Dermis microvascular lymphatic vessel endothelial cell (primary cell): ENCODE measurements around the gene HDHD3. TPM values are rescaled to one million over a fixed set of nuclear protein-coding genes. Genes with fewer than 3 reads are reported as not detected.
"Not testable (repeated sequence)": the region's sequence is repeated elsewhere in the genome, so short reads cannot be mapped to it uniquely, and the experiment has no call there.

ENCODE experiments used
- DNase-seq, 2 donors: peaks; one replicate each; pipeline versions ENCODE4 v3.0.0 to v3.0.0-alpha.2; 2010; ENCODE audit warnings: low read depth in 2 of 2
- total RNA-seq: library from RNA; depleted of rRNA; stranded (reverse); fragments of >200 nt; gene quantifications from 2 replicates; pipeline ENCODE4 v1.2.1, GENCODE V29; 2014

Gene HDHD3
- total RNA-seq, 1 donor from 2014 or later, result 4.5 TPM

- DNase-seq, result no peak
Measured at GRCh38 chr9:113389451-113389850, 12.7 kb upstream of the HDHD3 start.

GRCh38 chr9:113388833-113389232, 12.0 kb upstream of the HDHD3 start:
- DNase-seq, result no peak

- no peak for DNase-seq
Measured at GRCh38 chr9:113387560-113388230, 10.9 kb upstream of the HDHD3 start.

- no peak for DNase-seq
Measured at GRCh38 chr9:113386571-113387393, 10.0 kb upstream of the HDHD3 start.

- no peak for DNase-seq
Measured at GRCh38 chr9:113381909-113382411, 5.2 kb upstream of the HDHD3 start.

- not testable (repeated sequence) for DNase-seq
Measured at GRCh38 chr9:113381441-113381840, 4.7 kb upstream of the HDHD3 start.

- DNase-seq, result no peak
Measured at GRCh38 chr9:113380869-113381378, 4.1 kb upstream of the HDHD3 start.

- DNase-seq, result not testable (repeated sequence)
Measured at GRCh38 chr9:113379829-113380210, 3.0 kb upstream of the HDHD3 start.

GRCh38 chr9:113379094-113379828, 2.5 kb upstream of the HDHD3 start:
- DNase-seq, result not testable (repeated sequence)

GRCh38 chr9:113375057-113376023, 1.4 kb downstream of the HDHD3 start:
- no peak for DNase-seq

- no peak for DNase-seq
Measured at GRCh38 chr9:113373676-113374392, 3.0 kb downstream of the HDHD3 start.

GRCh38 chr9:113373256-113373655, 3.5 kb downstream of the HDHD3 start:
- no peak for DNase-seq

GRCh38 chr9:113372059-113372458, 4.7 kb downstream of the HDHD3 start:
- DNase-seq, result no peak

GRCh38 chr9:113370806-113371325, 5.9 kb downstream of the HDHD3 start:
- no peak for DNase-seq

GRCh38 chr9:113369855-113370140, 7.0 kb downstream of the HDHD3 start:
- DNase-seq, result no peak

- DNase-seq, result no peak
Measured at GRCh38 chr9:113368982-113369854, 7.6 kb downstream of the HDHD3 start.

- no peak for DNase-seq
Measured at GRCh38 chr9:113368348-113368981, 8.3 kb downstream of the HDHD3 start.

GRCh38 chr9:113365652-113366051, 11.1 kb downstream of the HDHD3 start:
- not testable (repeated sequence) for DNase-seq
